ENCODE results near the gene COMMD1.

COMMD1 gene

DNA sequence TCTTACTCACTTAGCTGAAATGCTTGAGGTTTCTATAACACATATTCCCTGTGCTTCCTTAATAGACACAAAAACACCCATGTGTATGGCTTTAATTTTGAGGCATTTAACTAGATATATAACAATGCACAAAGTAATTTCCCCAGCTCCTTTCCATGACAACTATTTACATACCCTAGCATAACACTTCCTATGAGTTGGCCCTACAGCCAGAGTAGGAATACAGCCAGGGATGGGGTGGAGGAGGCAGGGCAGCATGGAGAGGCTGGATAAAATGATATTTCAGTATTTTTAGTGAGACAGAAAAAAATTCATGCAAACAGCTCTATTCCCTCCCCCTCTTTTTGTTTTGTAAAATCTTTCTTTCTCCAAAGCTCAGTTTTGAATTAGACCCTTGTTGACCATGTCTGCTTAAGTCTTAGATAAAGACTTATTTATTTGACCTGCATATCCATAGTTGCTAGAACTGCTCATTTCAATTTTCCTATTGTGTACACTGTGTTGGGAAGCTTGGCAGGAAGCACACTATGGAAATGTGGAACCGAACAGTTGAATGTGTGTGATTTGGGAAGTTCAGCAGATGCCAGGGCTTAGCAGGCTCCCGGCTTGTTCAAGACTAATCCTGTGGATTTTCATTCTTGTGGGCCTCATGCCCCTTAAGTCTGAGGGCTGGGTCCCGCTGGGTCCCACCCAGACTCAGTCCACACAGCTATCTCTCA is 279.2 kb downstream of the COMMD1 start:
- DNase-seq: no peak
